Ascending aorta (tissue), 2 donors: Measurements from ENCODE around the gene JAKMIP1. TPM values are rescaled to one million over a fixed set of nuclear protein-coding genes. Genes with fewer than 3 reads are reported as not detected.

ENCODE experiments used
- DNase-seq, 2 donors: peaks; one replicate each; pipeline ENCODE4 v3.0.0-alpha.2; 2019; ENCODE audit warnings: low spot score in 2 of 2
- H3K27ac ChIP-seq, 2 donors: fragments of 200-600 bp; sonication (generic); one replicate each; pipeline ENCODE4 v1.5.1; 2016 to 2017; ENCODE audit warnings: mild to moderate bottlenecking in 1 of 2
- H3K27me3 ChIP-seq: fragments of 200-600 bp; sonication (generic); one replicate; pipeline ENCODE4 v1.5.1; 2017
- H3K36me3 ChIP-seq, 2 donors: fragments of 200-600 bp; sonication (generic); one replicate each; pipeline ENCODE4 v1.5.1; 2016
- H3K4me1 ChIP-seq, 2 donors: fragments of 200-600 bp; sonication (generic); one replicate each; pipeline ENCODE4 v1.5.1; 2016 to 2017; ENCODE audit warnings: mild to moderate bottlenecking in 1 of 2
- H3K4me3 ChIP-seq, 2 donors: fragments of 200-600 bp; sonication (generic); one replicate each; pipeline ENCODE4 v1.5.1; 2016 to 2017; ENCODE audit warnings: mild to moderate bottlenecking in 1 of 2
- H3K9me3 ChIP-seq, 2 donors: fragments of 200-600 bp; sonication (generic); one replicate each; pipeline ENCODE4 v1.5.1; 2016
- CTCF ChIP-seq, 3 experiments: fragments of 200-600 bp in 2 of 3; fragments of 450-650 bp in 1 of 3; sonication (generic) in 2 of 3; IDR thresholded peaks; one replicate each; pipeline ENCODE4 v1.5.1; 2016 to 2019; ENCODE audit warnings: antibody characterized with exemption in 3 of 3, mild to moderate bottlenecking in 1 of 3, moderate library complexity in 1 of 3
- intact Hi-C: fragments of 100-400 bp; cut with DNase I; formaldehyde crosslinking; loops from one replicate; pipeline ENCODE4 v1.15.1; 2023
- total RNA-seq: library from RNA; depleted of rRNA; stranded (reverse); fragments of >200 nt; gene quantifications from one replicate; pipeline ENCODE4 v1.1.0, GENCODE V29; 2016

JAKMIP1 gene
- total RNA-seq, 1 donor from 2014 or later, result not detected

GRCh38 chr4:6043843-6044242 is 156.5 kb downstream of the JAKMIP1 start:
- Histone ChIP-seq H3K9me3 (no peaks in the 10 kb centered on the region), H3K4me3 (no peak overlapping the region), H3K36me3 (no peaks in the 10 kb centered on the region), H3K27me3 (no peaks in the 10 kb centered on the region), H3K27ac (no peak overlapping the region), H3K4me1 (no peaks in the 10 kb centered on the region)
- no peak for TF ChIP-seq CTCF (IDR thresholded peaks at IDR 0.05)
- DNase-seq, result no peak
- intact Hi-C loops, result no loop called here

- Histone ChIP-seq H3K4me3 (no peak overlapping the region), H3K9me3 (no peaks in the 10 kb centered on the region), H3K27me3 (no peaks in the 10 kb centered on the region), H3K27ac (no peak overlapping the region), H3K36me3 (no peaks in the 10 kb centered on the region), H3K4me1 (no peaks in the 10 kb centered on the region)
- DNase-seq, result no peak
- intact Hi-C loops, result no loop called here
- TF ChIP-seq CTCF (IDR thresholded peaks at IDR 0.05), result no peak
Measured at GRCh38 chr4:6043188-6043587, 157.2 kb downstream of the JAKMIP1 start.

- intact Hi-C loops, result no loop called here
- no peak for DNase-seq
Measured at GRCh38 chr4:6042293-6043063, 157.9 kb downstream of the JAKMIP1 start.

GRCh38 chr4:6041800-6042199 is 158.5 kb downstream of the JAKMIP1 start:
- H3K27me3 ChIP-seq, result no peaks in the 10 kb centered on the region
- no peak for DNase-seq
- H3K36me3 ChIP-seq, result no peaks in the 10 kb centered on the region
- H3K4me1 ChIP-seq, result no peaks in the 10 kb centered on the region
- no peak for TF ChIP-seq CTCF (IDR thresholded peaks at IDR 0.05)
- no peak overlapping the region for H3K27ac ChIP-seq
- no peaks in the 10 kb centered on the region for H3K9me3 ChIP-seq
- no peak overlapping the region for H3K4me3 ChIP-seq
- intact Hi-C loops, result no loop called here

More at GRCh38 chr4:6042293-6043063, 157.9 kb downstream of the JAKMIP1 start:
- Histone ChIP-seq H3K36me3 (no peaks in the 10 kb centered on the region), H3K4me1 (no peaks in the 10 kb centered on the region), H3K27me3 (no peaks in the 10 kb centered on the region), H3K4me3 (no peak overlapping the region), H3K27ac (no peak overlapping the region), H3K9me3 (no peaks in the 10 kb centered on the region)
- TF ChIP-seq CTCF (IDR thresholded peaks at IDR 0.05), result no peak

- Histone ChIP-seq H3K36me3 (no peaks in the 10 kb centered on the region), H3K4me3 (no peak overlapping the region), H3K27ac (no peak overlapping the region), H3K4me1 (no peaks in the 10 kb centered on the region), H3K9me3 (no peaks in the 10 kb centered on the region), H3K27me3 (no peaks in the 10 kb centered on the region)
- intact Hi-C loops, result no loop called here
- no peak for DNase-seq
- no peak for TF ChIP-seq CTCF (IDR thresholded peaks at IDR 0.05)
Measured at GRCh38 chr4:6038711-6039110, 161.6 kb downstream of the JAKMIP1 start.
